HL-60 (cell line): ENCODE measurements around the gene ARMC7.

Source experiments
- DNase-seq, 2 experiments: peaks; one replicate each; pipeline ENCODE4 v3.0.0-alpha.2; 2010 to 2020; ENCODE audit warnings: low read depth in 1 of 2, low spot score in 1 of 2
- H3K27ac ChIP-seq: fragments of 250-450 bp; sonication (Bioruptor Pico); replicated peaks from 2 replicates; pipeline ENCODE4 v1.5.1; 2020; ENCODE audit warnings: mild to moderate bottlenecking, moderate library complexity
- H3K27me3 ChIP-seq: fragments of 250-450 bp; sonication (Bioruptor Pico); 2 replicates; pipeline ENCODE4 v1.5.1; 2021; ENCODE audit warnings: mild to moderate bottlenecking, moderate library complexity; ENCODE audit not compliant: insufficient read depth, poor library complexity, severe bottlenecking
- H3K4me3 ChIP-seq: replicated peaks from 2 replicates; pipeline ENCODE4 v1.5.1; 2011; ENCODE audit warnings: mild to moderate bottlenecking, control low read depth, low read length; ENCODE audit not compliant: insufficient read depth
- GABPA ChIP-seq: IDR thresholded peaks from 2 replicates; pipeline ENCODE4 v1.6.1; 2012; ENCODE audit warnings: low read depth
- POLR2AphosphoS5 ChIP-seq: IDR thresholded peaks from 2 replicates; pipeline ENCODE4 v1.6.1; 2012; ENCODE audit warnings: low read depth
- REST ChIP-seq: IDR thresholded peaks from 2 replicates; pipeline ENCODE4 v1.6.1; 2012; ENCODE audit warnings: low read depth; ENCODE audit not compliant: insufficient replicate concordance
- SPI1 ChIP-seq: IDR thresholded peaks from 2 replicates; pipeline ENCODE4 v1.6.1; 2012; ENCODE audit warnings: low read depth, mild to moderate bottlenecking, borderline replicate concordance
- TF ChIP-seq, protein P1 (sequence below): IDR thresholded peaks from one replicate; pipeline ENCODE4 v1.5.1; 2011; ENCODE audit warnings: low read length, control low read depth, inconsistent platforms; ENCODE audit not compliant: insufficient read depth

ARMC7 gene

GRCh38 chr17:75077496-75078283 is 32.1 kb upstream of the ARMC7 start:
- no peak overlapping the region for H3K4me3 ChIP-seq
- TF ChIP-seq POLR2AphosphoS5 (no peak), REST (no peak), GABPA (no peak), SPI1 (no peak)
- TF ChIP-seq, protein P1, sequence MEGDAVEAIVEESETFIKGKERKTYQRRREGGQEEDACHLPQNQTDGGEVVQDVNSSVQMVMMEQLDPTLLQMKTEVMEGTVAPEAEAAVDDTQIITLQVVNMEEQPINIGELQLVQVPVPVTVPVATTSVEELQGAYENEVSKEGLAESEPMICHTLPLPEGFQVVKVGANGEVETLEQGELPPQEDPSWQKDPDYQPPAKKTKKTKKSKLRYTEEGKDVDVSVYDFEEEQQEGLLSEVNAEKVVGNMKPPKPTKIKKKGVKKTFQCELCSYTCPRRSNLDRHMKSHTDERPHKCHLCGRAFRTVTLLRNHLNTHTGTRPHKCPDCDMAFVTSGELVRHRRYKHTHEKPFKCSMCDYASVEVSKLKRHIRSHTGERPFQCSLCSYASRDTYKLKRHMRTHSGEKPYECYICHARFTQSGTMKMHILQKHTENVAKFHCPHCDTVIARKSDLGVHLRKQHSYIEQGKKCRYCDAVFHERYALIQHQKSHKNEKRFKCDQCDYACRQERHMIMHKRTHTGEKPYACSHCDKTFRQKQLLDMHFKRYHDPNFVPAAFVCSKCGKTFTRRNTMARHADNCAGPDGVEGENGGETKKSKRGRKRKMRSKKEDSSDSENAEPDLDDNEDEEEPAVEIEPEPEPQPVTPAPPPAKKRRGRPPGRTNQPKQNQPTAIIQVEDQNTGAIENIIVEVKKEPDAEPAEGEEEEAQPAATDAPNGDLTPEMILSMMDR = no peak
- H3K27me3 ChIP-seq = no peaks in the 10 kb centered on the region
- peak in 1 of 2 experiments; percentile 31 for DNase-seq
- H3K27ac ChIP-seq = no peak overlapping the region

- H3K27me3 ChIP-seq = no peaks in the 10 kb centered on the region
- H3K4me3 ChIP-seq = no peak overlapping the region
- TF ChIP-seq POLR2AphosphoS5 = no peak
- TF ChIP-seq, protein P1 = no peak
- TF ChIP-seq REST = no peak
- no peak for TF ChIP-seq SPI1
- no peak for TF ChIP-seq GABPA
- DNase-seq = no peak
- no peak overlapping the region for H3K27ac ChIP-seq
Measured at GRCh38 chr17:75078284-75079022, 31.3 kb upstream of the ARMC7 start.

- TF ChIP-seq POLR2AphosphoS5 (no peak), GABPA (no peak), REST (no peak), SPI1 (no peak)
- TF ChIP-seq, protein P1 = no peak
- DNase-seq = no peak
- H3K27ac ChIP-seq = no peak overlapping the region
- no peaks in the 10 kb centered on the region for H3K27me3 ChIP-seq
- no peak overlapping the region for H3K4me3 ChIP-seq
Measured at GRCh38 chr17:75079023-75079373, 30.8 kb upstream of the ARMC7 start.
